ENCODE results near the gene DDX10. TPM values are rescaled to one million over a fixed set of nuclear protein-coding genes. Genes with fewer than 3 reads are reported as not detected.

Gene DDX10
- polyA plus RNA-seq, 4 donors: 7.3 to 22.0 (median 12.1) TPM

DNA sequence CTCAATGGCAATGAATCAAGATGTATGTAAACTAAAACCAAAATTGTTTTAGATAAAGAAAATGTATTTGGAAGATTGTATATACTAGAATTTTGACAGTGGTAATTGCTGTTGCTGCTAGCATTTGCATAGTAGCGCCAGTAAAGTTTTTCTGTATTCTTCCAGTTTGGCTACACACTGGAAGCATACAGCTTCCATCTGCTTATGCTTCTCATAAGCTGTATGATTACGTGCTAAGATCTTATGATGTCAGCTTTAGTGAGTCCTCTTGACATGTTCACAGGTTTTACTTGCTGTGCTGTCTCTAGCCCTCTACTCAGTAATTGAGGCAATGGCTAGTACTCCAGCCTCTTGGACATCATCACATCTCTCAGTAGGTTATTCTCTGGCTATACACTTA is 256.3 kb downstream of the DDX10 start:
- DNase-seq (no peak), FAIRE-seq (no peak)
- H3K4me3 ChIP-seq (ENCODE audit: low read depth in 1 of 3, low read length in 3 of 3): no peak overlapping the region
- no peaks in the 10 kb centered on the region for H3K27me3 ChIP-seq (ENCODE audit: control insufficient read depth in 3 of 3, insufficient read depth in 3 of 3, low read length in 3 of 3)
- WGBS, 3 donors: 94 to 100% (median 98%) methylated on average over 2 of the region's 2 CpGs
- H3K9me3 ChIP-seq (ENCODE audit: control insufficient read depth in 2 of 2, insufficient read depth in 1 of 2, low read depth in 1 of 2, low read length in 1 of 2): no peaks in the 10 kb centered on the region
- no peaks in the 10 kb centered on the region for H3K4me1 ChIP-seq (ENCODE audit: control insufficient read depth in 3 of 3, insufficient read depth in 2 of 3, low read depth in 1 of 3, low read length in 2 of 3)
- H3K27ac ChIP-seq (ENCODE audit: low read depth in 1 of 3, low read length in 2 of 3): no peak overlapping the region
- H3K36me3 ChIP-seq (ENCODE audit: control insufficient read depth in 3 of 3, insufficient read depth in 2 of 3, low read depth in 1 of 3, low read length in 3 of 3): no peaks in the 10 kb centered on the region

DNA sequence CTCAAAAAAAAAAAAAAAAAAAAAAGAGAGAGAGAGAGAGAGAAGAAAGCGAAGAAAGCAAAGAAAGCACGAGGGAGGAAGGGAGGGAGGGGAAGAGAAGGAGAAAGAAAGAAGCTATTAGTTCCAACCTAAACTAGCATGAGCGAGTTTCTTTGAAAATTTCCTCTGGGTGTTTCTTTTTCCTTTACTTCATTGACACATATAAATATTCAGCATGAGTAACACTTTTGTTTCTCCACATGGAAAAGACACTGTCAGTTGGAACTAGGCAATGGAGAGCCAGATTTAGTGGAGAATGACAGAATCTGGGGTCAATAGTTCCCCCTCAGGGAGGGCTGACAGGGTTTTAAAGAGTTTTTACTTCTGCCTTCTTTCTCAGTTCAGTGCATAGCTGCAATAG is 257.4 kb downstream of the DDX10 start:
- Histone ChIP-seq H3K27me3 (ENCODE audit: control insufficient read depth in 3 of 3, insufficient read depth in 3 of 3, low read length in 3 of 3) (no peaks in the 10 kb centered on the region), H3K4me1 (ENCODE audit: control insufficient read depth in 3 of 3, insufficient read depth in 2 of 3, low read depth in 1 of 3, low read length in 2 of 3) (no peaks in the 10 kb centered on the region), H3K36me3 (ENCODE audit: control insufficient read depth in 3 of 3, insufficient read depth in 2 of 3, low read depth in 1 of 3, low read length in 3 of 3) (no peaks in the 10 kb centered on the region), H3K9me3 (ENCODE audit: control insufficient read depth in 2 of 2, insufficient read depth in 1 of 2, low read depth in 1 of 2, low read length in 1 of 2) (no peaks in the 10 kb centered on the region), H3K27ac (ENCODE audit: low read depth in 1 of 3, low read length in 2 of 3) (no peak overlapping the region), H3K4me3 (ENCODE audit: low read depth in 1 of 3, low read length in 3 of 3) (no peak overlapping the region)
- 79 to 95% (median 88%) methylated on average over 3 of the region's 3 CpGs for WGBS, 3 donors
- DNase-seq: no peak
- no peak for FAIRE-seq

DNA sequence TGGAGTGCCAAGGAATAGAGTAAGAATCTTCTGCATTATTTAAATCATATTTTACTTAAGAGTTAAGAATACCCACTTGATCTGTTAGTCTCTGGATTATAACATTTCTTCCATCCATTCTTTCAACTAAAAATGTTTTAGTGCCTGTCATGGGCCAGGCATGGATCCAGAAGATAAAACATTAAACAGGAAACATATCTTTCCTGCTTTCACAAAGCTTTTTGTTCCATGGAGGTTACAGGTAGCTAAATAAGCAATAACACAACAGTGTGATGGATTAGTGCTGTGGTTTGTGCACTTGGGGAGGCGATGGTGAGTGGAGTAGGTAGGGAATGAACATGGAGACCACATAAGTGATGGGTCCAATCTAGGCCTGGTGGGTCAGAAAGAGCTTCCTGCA is 258.5 kb downstream of the DDX10 start:
- Histone ChIP-seq H3K9me3 (ENCODE audit: control insufficient read depth in 2 of 2, insufficient read depth in 1 of 2, low read depth in 1 of 2, low read length in 1 of 2) (no peaks in the 10 kb centered on the region), H3K4me3 (ENCODE audit: low read depth in 1 of 3, low read length in 3 of 3) (no peak overlapping the region), H3K27ac (ENCODE audit: low read depth in 1 of 3, low read length in 2 of 3) (no peak overlapping the region), H3K27me3 (ENCODE audit: control insufficient read depth in 3 of 3, insufficient read depth in 3 of 3, low read length in 3 of 3) (no peaks in the 10 kb centered on the region), H3K36me3 (ENCODE audit: control insufficient read depth in 3 of 3, insufficient read depth in 2 of 3, low read depth in 1 of 3, low read length in 3 of 3) (no peaks in the 10 kb centered on the region), H3K4me1 (ENCODE audit: control insufficient read depth in 3 of 3, insufficient read depth in 2 of 3, low read depth in 1 of 3, low read length in 2 of 3) (no peaks in the 10 kb centered on the region)
- no peak for FAIRE-seq
- WGBS, 3 donors: 89 to 94% (median 91%) methylated on average over 1 of the region's 1 CpG
- DNase-seq: no peak

DNA sequence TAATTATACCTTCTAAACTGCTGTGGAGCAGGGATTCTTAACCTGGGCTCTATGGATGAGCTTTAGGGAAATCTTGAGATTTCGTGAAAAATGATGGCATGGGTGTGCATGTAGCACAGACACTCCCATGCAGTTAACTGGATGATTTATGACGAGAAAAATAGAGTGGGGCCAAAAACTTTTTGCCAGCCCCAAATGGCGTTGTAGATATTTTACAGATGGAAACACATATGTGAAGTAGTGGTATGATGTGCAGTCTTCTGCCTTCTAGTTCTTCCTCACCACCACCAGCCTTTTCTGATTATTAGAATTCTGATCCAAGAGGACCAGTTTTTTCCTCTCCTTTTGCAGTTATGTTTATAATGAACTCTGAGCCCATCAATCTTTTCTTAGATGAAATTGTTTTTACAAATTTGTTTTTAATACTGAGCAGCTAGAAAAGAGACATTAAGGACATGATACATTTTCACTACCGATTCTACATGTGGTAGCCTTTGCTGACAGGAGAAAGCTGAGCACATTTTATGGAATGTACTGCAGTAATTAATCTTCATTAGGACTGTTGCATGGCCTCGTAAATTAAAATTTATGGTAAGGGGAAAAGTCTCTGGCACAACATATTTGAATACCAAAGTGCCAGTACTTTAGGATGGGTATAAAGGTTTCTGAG is 261.4 kb downstream of the DDX10 start:
- DNase-seq: no peak
- Histone ChIP-seq H3K36me3 (ENCODE audit: control insufficient read depth in 3 of 3, insufficient read depth in 2 of 3, low read depth in 1 of 3, low read length in 3 of 3) (no peaks in the 10 kb centered on the region), H3K4me3 (ENCODE audit: low read depth in 1 of 3, low read length in 3 of 3) (no peak overlapping the region), H3K4me1 (ENCODE audit: control insufficient read depth in 3 of 3, insufficient read depth in 2 of 3, low read depth in 1 of 3, low read length in 2 of 3) (no peaks in the 10 kb centered on the region), H3K27me3 (ENCODE audit: control insufficient read depth in 3 of 3, insufficient read depth in 3 of 3, low read length in 3 of 3) (no peaks in the 10 kb centered on the region), H3K9me3 (ENCODE audit: control insufficient read depth in 2 of 2, insufficient read depth in 1 of 2, low read depth in 1 of 2, low read length in 1 of 2) (no peaks in the 10 kb centered on the region), H3K27ac (ENCODE audit: low read depth in 1 of 3, low read length in 2 of 3) (no peak overlapping the region)
- 84 to 95% (median 91%) methylated on average over 5 of the region's 5 CpGs for WGBS, 3 donors
- no peak for FAIRE-seq

DNA sequence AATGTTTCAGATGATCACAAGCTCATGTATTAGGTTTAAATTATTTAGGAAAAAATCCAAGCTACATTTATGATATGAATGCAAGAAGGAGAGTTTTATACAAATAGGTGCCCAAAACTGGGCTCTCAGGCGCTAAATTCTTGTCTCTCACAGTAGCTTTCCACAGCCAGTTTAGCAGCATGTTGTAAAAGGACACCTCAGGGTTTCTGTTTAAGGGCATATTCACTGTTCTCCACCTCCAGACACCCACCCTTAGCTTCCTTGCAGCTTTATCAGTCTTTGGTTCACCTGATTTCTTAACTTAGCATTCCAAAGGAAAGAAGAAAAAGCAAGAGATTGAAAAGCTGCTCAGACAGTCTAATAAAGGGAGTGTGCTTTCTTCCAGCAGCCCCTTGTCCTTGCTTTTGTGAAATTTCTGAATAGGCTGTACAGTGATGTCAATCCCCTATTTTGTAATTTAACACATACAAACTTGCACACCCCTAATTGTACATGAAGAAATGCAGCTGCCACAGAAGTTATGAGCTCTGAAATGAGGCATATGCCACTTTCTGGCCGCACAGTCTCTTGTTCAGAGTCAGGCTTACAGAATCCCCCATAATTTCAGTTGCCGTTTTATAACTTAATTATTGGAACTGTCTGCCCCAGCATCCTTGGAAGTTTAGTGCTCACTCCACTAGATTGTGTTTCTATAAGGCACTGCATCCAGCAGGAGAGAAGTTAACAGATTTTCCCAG is 262.1 kb downstream of the DDX10 start:
- Histone ChIP-seq H3K4me3 (ENCODE audit: low read depth in 1 of 3, low read length in 3 of 3) (no peak overlapping the region), H3K9me3 (ENCODE audit: control insufficient read depth in 2 of 2, insufficient read depth in 1 of 2, low read depth in 1 of 2, low read length in 1 of 2) (no peaks in the 10 kb centered on the region), H3K4me1 (ENCODE audit: control insufficient read depth in 3 of 3, insufficient read depth in 2 of 3, low read depth in 1 of 3, low read length in 2 of 3) (no peaks in the 10 kb centered on the region), H3K27ac (ENCODE audit: low read depth in 1 of 3, low read length in 2 of 3) (no peak overlapping the region), H3K27me3 (ENCODE audit: control insufficient read depth in 3 of 3, insufficient read depth in 3 of 3, low read length in 3 of 3) (no peaks in the 10 kb centered on the region), H3K36me3 (ENCODE audit: control insufficient read depth in 3 of 3, insufficient read depth in 2 of 3, low read depth in 1 of 3, low read length in 3 of 3) (no peaks in the 10 kb centered on the region)
- DNase-seq (no peak), FAIRE-seq (no peak)
- WGBS, 3 donors: 83 to 95% (median 94%) methylated on average over 3 of the region's 3 CpGs

DNA sequence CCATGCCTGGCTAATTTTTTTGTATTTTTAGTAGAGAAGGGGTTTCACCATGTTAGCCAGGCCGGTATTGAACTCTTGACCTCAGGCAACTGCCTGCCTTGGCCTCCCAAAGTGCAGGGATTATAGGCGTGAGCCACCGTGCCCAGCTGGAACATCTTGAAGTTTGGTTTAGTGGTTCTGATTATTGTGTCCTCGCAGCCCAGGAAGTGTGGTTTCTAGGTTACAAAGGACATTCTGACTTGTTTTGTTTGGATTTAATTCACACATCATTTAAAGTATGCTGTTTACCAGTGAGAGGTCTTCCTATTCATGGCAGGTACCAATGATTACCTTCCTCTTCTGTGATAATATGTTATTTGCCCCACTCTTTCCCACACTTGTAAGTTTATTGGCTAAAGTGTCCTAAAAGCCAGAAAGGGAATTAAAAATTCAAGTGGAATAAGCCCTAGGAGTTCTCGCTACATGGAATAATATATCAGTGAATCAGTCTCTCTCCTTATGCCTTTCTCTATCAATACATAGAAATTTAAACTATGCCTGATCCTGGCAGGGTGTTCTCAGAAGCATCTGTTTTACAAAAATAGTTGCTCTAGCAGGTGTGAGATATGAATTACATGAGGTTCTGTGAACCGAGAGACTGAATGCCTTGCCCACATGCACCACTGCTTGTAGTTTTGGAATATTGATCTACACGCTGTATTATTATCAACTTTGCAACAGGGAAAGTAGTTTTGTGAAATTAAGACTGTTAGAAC is 263.1 kb downstream of the DDX10 start:
- FAIRE-seq: no peak
- DNase-seq: no peak
- 84 to 88% (median 87%) methylated on average over 7 of the region's 7 CpGs for WGBS, 3 donors
- H3K36me3 ChIP-seq (ENCODE audit: control insufficient read depth in 3 of 3, insufficient read depth in 2 of 3, low read depth in 1 of 3, low read length in 3 of 3): no peaks in the 10 kb centered on the region
- no peaks in the 10 kb centered on the region for H3K9me3 ChIP-seq (ENCODE audit: control insufficient read depth in 2 of 2, insufficient read depth in 1 of 2, low read depth in 1 of 2, low read length in 1 of 2)
- no peaks in the 10 kb centered on the region for H3K4me1 ChIP-seq (ENCODE audit: control insufficient read depth in 3 of 3, insufficient read depth in 2 of 3, low read depth in 1 of 3, low read length in 2 of 3)
- no peak overlapping the region for H3K4me3 ChIP-seq (ENCODE audit: low read depth in 1 of 3, low read length in 3 of 3)
- H3K27ac ChIP-seq (ENCODE audit: low read depth in 1 of 3, low read length in 2 of 3): no peak overlapping the region
- no peaks in the 10 kb centered on the region for H3K27me3 ChIP-seq (ENCODE audit: control insufficient read depth in 3 of 3, insufficient read depth in 3 of 3, low read length in 3 of 3)

DNA sequence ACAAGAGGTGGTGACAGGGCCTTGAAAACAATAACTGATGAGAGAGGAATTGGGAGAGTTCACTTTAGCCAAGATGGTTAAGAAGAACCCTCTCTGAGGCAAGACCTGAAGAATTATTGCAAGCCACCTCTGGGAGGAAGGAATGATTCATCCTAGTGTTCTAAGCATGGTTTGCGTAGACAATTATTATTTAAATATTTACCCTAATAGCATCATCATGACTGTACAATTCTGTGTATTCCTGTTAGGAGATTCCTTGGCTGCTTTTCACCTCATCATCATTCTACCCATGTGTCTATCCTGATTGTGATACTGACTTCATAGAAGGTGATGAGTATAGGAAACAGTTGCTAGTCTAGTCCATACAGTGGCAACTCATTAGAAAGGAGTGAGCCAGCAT is 264.4 kb downstream of the DDX10 start:
- DNase-seq (no peak), FAIRE-seq (no peak)
- Histone ChIP-seq H3K27ac (ENCODE audit: low read depth in 1 of 3, low read length in 2 of 3) (no peak overlapping the region), H3K4me3 (ENCODE audit: low read depth in 1 of 3, low read length in 3 of 3) (no peak overlapping the region), H3K4me1 (ENCODE audit: control insufficient read depth in 3 of 3, insufficient read depth in 2 of 3, low read depth in 1 of 3, low read length in 2 of 3) (no peaks in the 10 kb centered on the region), H3K36me3 (ENCODE audit: control insufficient read depth in 3 of 3, insufficient read depth in 2 of 3, low read depth in 1 of 3, low read length in 3 of 3) (no peaks in the 10 kb centered on the region), H3K27me3 (ENCODE audit: control insufficient read depth in 3 of 3, insufficient read depth in 3 of 3, low read length in 3 of 3) (no peaks in the 10 kb centered on the region), H3K9me3 (ENCODE audit: control insufficient read depth in 2 of 2, insufficient read depth in 1 of 2, low read depth in 1 of 2, low read length in 1 of 2) (no peaks in the 10 kb centered on the region)
- 80 to 95% (median 93%) methylated on average over 1 of the region's 1 CpG for WGBS, 3 donors

DNA sequence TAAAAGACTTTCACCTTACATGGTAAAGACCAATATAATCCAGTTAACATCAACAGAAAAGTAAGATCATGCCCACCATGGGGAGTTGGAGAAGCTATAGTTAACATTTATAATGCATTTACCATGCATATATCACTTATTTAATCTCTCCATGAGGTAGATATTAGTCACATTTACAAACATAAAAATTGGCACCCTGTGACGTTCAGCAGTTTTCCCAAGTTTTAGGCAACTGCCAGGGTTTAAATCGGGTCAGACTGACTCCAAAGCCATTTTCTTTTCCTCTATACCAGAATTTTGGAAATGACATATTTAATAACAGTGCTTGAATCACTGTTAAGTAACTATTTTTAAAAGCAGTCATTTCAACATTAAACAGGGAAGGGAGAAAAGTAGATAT is 266.3 kb downstream of the DDX10 start:
- H3K4me3 ChIP-seq (ENCODE audit: low read depth in 1 of 3, low read length in 3 of 3): no peak overlapping the region
- H3K4me1 ChIP-seq (ENCODE audit: control insufficient read depth in 3 of 3, insufficient read depth in 2 of 3, low read depth in 1 of 3, low read length in 2 of 3): no peaks in the 10 kb centered on the region
- WGBS, 3 donors: 89 to 93% (median 92%) methylated on average over 2 of the region's 2 CpGs
- DNase-seq (no peak), FAIRE-seq (no peak)
- no peaks in the 10 kb centered on the region for H3K9me3 ChIP-seq (ENCODE audit: control insufficient read depth in 2 of 2, insufficient read depth in 1 of 2, low read depth in 1 of 2, low read length in 1 of 2)
- no peaks in the 10 kb centered on the region for H3K36me3 ChIP-seq (ENCODE audit: control insufficient read depth in 3 of 3, insufficient read depth in 2 of 3, low read depth in 1 of 3, low read length in 3 of 3)
- H3K27me3 ChIP-seq (ENCODE audit: control insufficient read depth in 3 of 3, insufficient read depth in 3 of 3, low read length in 3 of 3): no peaks in the 10 kb centered on the region
- no peak overlapping the region for H3K27ac ChIP-seq (ENCODE audit: low read depth in 1 of 3, low read length in 2 of 3)
